Measurements from ENCODE around the gene MALAT1. TPM values are rescaled to one million over a fixed set of nuclear protein-coding genes. Genes with fewer than 3 reads are reported as not detected.

MALAT1 gene
- total and polyA plus RNA-seq, 2 of the 13 experiments (the other 11 are each of a cell fraction or from before 2014, with no cell fraction given): 143 to 1,237 TPM

DNA sequence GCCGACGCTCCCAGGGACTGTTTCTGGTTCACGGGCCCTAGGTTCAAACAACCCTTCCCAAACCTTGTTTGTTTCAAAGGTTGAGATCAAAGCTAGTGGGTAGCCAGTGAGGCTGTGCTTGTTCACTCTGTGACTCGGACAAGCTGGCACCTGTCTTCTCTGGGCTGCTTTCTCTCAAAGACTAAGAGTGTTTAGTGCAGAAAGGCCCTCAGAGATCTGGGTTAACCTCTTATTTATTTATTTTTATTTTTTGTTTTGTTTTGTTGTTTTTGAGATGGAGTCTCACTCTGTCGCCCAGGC, 13.0 kb upstream of the MALAT1 start (continued):
- TF ChIP-seq ZNF850 (CRISPR knock-in tag; conservative IDR thresholded peaks at IDR 0.05): no peak
- TF ChIP-seq SP1 (IDR thresholded peaks at IDR 0.05): no peak
- no peak for TF ChIP-seq SP1 (CRISPR knock-in tag; IDR thresholded peaks at IDR 0.05)
- TF ChIP-seq SAP130 (CRISPR knock-in tag; IDR thresholded peaks at IDR 0.05; ENCODE audit: low read depth): peak; percentile 56
- TF ChIP-seq ELF4 (CRISPR knock-in tag; IDR thresholded peaks at IDR 0.05; ENCODE audit: borderline replicate concordance): no peak
- TF ChIP-seq HMG20A (CRISPR knock-in tag; IDR thresholded peaks at IDR 0.05; ENCODE audit: borderline replicate concordance): no peak
- TF ChIP-seq TARDBP (CRISPR knock-in tag; IDR thresholded peaks at IDR 0.05): peak; percentile 22; the same call in 1 of the 2 replicates
- peak; percentile 53; the same call in 1 of the 2 replicates for TF ChIP-seq POLR2G (IDR thresholded peaks at IDR 0.05; ENCODE audit: low read depth, low read length)
- TF ChIP-seq JUN (CRISPR knock-in tag; IDR thresholded peaks at IDR 0.05): no peak
- no peak for TF ChIP-seq ZNF207 (IDR thresholded peaks at IDR 0.05; ENCODE audit: borderline replicate concordance)
- no peak for TF ChIP-seq ATRX (CRISPR knock-in tag; IDR thresholded peaks at IDR 0.05; ENCODE audit: borderline replicate concordance)
- no peak for TF ChIP-seq ZNF644 (CRISPR knock-in tag; IDR thresholded peaks at IDR 0.05; ENCODE audit: low read depth)
- TF ChIP-seq ZNF234 (CRISPR knock-in tag; conservative IDR thresholded peaks at IDR 0.05): no peak
- TF ChIP-seq, protein P1, sequence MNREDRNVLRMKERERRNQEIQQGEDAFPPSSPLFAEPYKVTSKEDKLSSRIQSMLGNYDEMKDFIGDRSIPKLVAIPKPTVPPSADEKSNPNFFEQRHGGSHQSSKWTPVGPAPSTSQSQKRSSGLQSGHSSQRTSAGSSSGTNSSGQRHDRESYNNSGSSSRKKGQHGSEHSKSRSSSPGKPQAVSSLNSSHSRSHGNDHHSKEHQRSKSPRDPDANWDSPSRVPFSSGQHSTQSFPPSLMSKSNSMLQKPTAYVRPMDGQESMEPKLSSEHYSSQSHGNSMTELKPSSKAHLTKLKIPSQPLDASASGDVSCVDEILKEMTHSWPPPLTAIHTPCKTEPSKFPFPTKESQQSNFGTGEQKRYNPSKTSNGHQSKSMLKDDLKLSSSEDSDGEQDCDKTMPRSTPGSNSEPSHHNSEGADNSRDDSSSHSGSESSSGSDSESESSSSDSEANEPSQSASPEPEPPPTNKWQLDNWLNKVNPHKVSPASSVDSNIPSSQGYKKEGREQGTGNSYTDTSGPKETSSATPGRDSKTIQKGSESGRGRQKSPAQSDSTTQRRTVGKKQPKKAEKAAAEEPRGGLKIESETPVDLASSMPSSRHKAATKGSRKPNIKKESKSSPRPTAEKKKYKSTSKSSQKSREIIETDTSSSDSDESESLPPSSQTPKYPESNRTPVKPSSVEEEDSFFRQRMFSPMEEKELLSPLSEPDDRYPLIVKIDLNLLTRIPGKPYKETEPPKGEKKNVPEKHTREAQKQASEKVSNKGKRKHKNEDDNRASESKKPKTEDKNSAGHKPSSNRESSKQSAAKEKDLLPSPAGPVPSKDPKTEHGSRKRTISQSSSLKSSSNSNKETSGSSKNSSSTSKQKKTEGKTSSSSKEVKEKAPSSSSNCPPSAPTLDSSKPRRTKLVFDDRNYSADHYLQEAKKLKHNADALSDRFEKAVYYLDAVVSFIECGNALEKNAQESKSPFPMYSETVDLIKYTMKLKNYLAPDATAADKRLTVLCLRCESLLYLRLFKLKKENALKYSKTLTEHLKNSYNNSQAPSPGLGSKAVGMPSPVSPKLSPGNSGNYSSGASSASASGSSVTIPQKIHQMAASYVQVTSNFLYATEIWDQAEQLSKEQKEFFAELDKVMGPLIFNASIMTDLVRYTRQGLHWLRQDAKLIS (CRISPR knock-in tag; IDR thresholded peaks at IDR 0.05): no peak
- TF ChIP-seq ARNTL (CRISPR knock-in tag; IDR thresholded peaks at IDR 0.05): no peak
- TF ChIP-seq, protein P2, sequence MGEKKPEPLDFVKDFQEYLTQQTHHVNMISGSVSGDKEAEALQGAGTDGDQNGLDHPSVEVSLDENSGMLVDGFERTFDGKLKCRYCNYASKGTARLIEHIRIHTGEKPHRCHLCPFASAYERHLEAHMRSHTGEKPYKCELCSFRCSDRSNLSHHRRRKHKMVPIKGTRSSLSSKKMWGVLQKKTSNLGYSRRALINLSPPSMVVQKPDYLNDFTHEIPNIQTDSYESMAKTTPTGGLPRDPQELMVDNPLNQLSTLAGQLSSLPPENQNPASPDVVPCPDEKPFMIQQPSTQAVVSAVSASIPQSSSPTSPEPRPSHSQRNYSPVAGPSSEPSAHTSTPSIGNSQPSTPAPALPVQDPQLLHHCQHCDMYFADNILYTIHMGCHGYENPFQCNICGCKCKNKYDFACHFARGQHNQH (CRISPR knock-in tag; IDR thresholded peaks at IDR 0.05): 0 out of 2 replicates have a peak, but pooled peaks have one; percentile 16
- no peak for TF ChIP-seq MEIS1 (CRISPR knock-in tag; IDR thresholded peaks at IDR 0.05; ENCODE audit: borderline replicate concordance)
- TF ChIP-seq ZNF703 (CRISPR knock-in tag; IDR thresholded peaks at IDR 0.05; ENCODE audit: borderline replicate concordance): no peak
- TF ChIP-seq, protein P3, sequence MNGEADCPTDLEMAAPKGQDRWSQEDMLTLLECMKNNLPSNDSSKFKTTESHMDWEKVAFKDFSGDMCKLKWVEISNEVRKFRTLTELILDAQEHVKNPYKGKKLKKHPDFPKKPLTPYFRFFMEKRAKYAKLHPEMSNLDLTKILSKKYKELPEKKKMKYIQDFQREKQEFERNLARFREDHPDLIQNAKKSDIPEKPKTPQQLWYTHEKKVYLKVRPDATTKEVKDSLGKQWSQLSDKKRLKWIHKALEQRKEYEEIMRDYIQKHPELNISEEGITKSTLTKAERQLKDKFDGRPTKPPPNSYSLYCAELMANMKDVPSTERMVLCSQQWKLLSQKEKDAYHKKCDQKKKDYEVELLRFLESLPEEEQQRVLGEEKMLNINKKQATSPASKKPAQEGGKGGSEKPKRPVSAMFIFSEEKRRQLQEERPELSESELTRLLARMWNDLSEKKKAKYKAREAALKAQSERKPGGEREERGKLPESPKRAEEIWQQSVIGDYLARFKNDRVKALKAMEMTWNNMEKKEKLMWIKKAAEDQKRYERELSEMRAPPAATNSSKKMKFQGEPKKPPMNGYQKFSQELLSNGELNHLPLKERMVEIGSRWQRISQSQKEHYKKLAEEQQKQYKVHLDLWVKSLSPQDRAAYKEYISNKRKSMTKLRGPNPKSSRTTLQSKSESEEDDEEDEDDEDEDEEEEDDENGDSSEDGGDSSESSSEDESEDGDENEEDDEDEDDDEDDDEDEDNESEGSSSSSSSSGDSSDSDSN (CRISPR knock-in tag; IDR thresholded peaks at IDR 0.05): no peak
- no peak for TF ChIP-seq BRCA1 (CRISPR knock-in tag; IDR thresholded peaks at IDR 0.05)
- TF ChIP-seq GFI1 (CRISPR knock-in tag; IDR thresholded peaks at IDR 0.05; ENCODE audit: borderline replicate concordance): 0 out of 2 replicates have a peak, but pooled peaks have one; percentile 30
- TF ChIP-seq SRF (IDR thresholded peaks at IDR 0.05; ENCODE audit: low read depth, low read length): no peak
- TF ChIP-seq EP300 (IDR thresholded peaks at IDR 0.05; ENCODE audit: low read depth in 2 of 2, low read length in 2 of 2): peak in 1 of 2 experiments; percentile 27; a peak in 2 of 4 replicates
- no peak for TF ChIP-seq EP300 (CRISPR knock-in tag; IDR thresholded peaks at IDR 0.05; ENCODE audit: borderline replicate concordance)
- no peak for TF ChIP-seq NBN (conservative IDR thresholded peaks at IDR 0.05)
- TF ChIP-seq ZFP41 (CRISPR knock-in tag; IDR thresholded peaks at IDR 0.05; ENCODE audit: borderline replicate concordance): no peak
- TF ChIP-seq ZNF563 (CRISPR knock-in tag; IDR thresholded peaks at IDR 0.05): no peak

Data from HepG2 (cell line).